Calu3 (cell line): ENCODE measurements around the gene ACACA. TPM values are rescaled to one million over a fixed set of nuclear protein-coding genes. Genes with fewer than 3 reads are reported as not detected.

Experiments used
- BruUV-seq: library from RNA; stranded (reverse); fragments of 400-500 nt; replicated peaks from 2 replicates; lab custom pipeline; 2021; lab: Mats Ljungman, UMichigan
- CTCF ChIA-PET: fragments of 300-600 bp; sonication (Branson Sonifier 250); formaldehyde crosslinking; loops from one replicate; lab custom pipeline; 2022; ENCODE audit warnings: antibody characterized with exemption; lab: Charles Lee
- DNase-seq: peaks from one replicate; pipeline ENCODE4 v3.0.0; 2022
- H3K27ac Mint-ChIP-seq: one replicate; pipeline ENCODE4 v1.8.0; 2022; ENCODE audit warnings: mixed read lengths; ENCODE audit not compliant: unreplicated experiment
- H3K27me3 Mint-ChIP-seq: one replicate; pipeline ENCODE4 v1.8.0; 2022; ENCODE audit warnings: mixed read lengths; ENCODE audit not compliant: unreplicated experiment
- H3K36me3 Mint-ChIP-seq: one replicate; pipeline ENCODE4 v1.8.0; 2022; ENCODE audit warnings: mild to moderate bottlenecking, moderate library complexity, mixed read lengths; ENCODE audit not compliant: insufficient read depth, unreplicated experiment
- H3K4me1 Mint-ChIP-seq: one replicate; pipeline ENCODE4 v1.8.0; 2022; ENCODE audit warnings: mild to moderate bottlenecking, low read depth, mixed read lengths; ENCODE audit not compliant: unreplicated experiment
- H3K4me3 Mint-ChIP-seq: one replicate; pipeline ENCODE4 v1.8.0; 2022; ENCODE audit warnings: mild to moderate bottlenecking, low read depth, moderate library complexity, mixed read lengths; ENCODE audit not compliant: unreplicated experiment
- H3K9me3 Mint-ChIP-seq: one replicate; pipeline ENCODE4 v1.8.0; 2022; ENCODE audit warnings: low read depth, mixed read lengths; ENCODE audit not compliant: unreplicated experiment
- CTCF ChIP-seq: fragments of 200-600 bp; IDR thresholded peaks from one replicate; pipeline ENCODE4 v1.8.0; 2022; ENCODE audit warnings: antibody characterized with exemption; ENCODE audit not compliant: unreplicated experiment
- intact Hi-C: fragments of 100-400 bp; cut with micrococcal nuclease; formaldehyde crosslinking; loops from one replicate; pipeline ENCODE4 v1.10.0; 2022; ENCODE audit not compliant: unreplicated experiment
- total RNA-seq: library from RNA; stranded (reverse); gene quantifications from 2 replicates; pipeline ENCODE4 v1.2.3, GENCODE V29; 2022

Gene ACACA
- total RNA-seq, 1 experiment from 2014 or later = 392 TPM

DNA sequence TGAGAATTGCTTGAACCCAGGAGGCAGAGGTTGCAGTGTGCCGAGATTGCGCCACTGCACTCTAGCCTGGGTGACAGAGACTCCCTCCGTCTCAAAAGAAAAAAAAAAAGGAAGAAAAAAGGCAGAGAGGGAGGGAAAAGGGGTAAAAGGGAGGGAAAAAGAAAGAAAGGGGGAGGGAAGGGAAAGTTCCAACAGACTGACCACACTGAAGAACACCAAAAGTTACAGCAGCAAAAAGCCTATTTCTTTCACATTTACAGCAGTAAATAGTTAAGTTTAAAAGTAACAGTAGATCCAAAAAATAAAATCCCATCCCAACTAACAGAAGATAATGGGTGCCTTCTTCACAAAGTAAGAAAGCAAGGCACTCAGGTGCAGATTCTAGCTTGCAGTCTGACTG is 67.8 kb downstream of the ACACA start:
- CTCF ChIA-PET = interaction anchor here (2.7 kb wide), 1 partner anchor 35 kb away, joined by 13 read pairs; no protein-coding TSS in a partner anchor
- Mint-ChIP-seq H3K27me3 (no peaks in the 10 kb centered on the region), H3K4me1 (no peaks in the 10 kb centered on the region), H3K27ac (no peak overlapping the region), H3K36me3 (peaks cover 53% of the 10 kb centered on the region), H3K4me3 (no peak overlapping the region), H3K9me3 (no peaks in the 10 kb centered on the region)
- intact Hi-C loops = no loop called here
- no peak for TF ChIP-seq CTCF
- no peak for DNase-seq
- BruUV-seq = no TSS peak

DNA sequence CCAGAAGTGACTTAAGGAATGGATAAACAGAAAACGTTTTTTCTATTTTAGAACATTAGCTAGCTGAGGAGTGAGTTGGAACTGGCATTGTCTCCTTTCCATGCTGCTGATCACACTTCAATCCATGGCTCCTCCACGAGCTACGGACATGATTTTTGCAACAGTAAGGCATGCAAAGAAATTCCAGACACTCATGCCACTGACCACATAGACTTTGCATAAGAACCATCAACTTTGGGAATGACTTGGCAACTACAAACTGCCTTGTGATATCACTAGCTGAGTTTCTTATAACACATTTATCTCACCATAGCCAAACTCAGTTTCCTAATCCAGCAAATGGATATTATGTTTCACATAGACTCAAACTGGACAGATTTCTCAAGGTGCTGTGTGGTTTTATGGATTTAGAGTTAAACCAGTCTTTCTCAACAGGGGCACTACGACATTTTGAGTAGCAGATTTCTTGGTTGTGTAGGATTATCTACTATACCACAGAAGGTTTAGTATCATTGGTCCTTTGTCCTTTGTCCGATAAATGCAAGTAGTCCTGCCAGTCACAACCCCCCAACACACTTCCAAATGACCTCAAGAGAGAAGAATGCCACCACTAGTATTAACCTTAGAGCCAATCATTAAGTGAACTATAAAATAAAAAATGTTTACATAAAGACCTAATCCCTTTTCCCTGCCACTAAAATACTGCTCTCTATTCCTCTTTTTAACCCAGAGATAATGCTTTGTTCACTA is 79.1 kb downstream of the ACACA start:
- Mint-ChIP-seq H3K9me3 (no peaks in the 10 kb centered on the region), H3K4me3 (no peak overlapping the region), H3K27ac (no peak overlapping the region), H3K36me3 (peaks cover 66% of the 10 kb centered on the region), H3K4me1 (peaks cover 17% of the 10 kb centered on the region), H3K27me3 (no peaks in the 10 kb centered on the region)
- DNase-seq = no peak
- TF ChIP-seq CTCF = no peak
- no TSS peak for BruUV-seq
- CTCF ChIA-PET = interaction anchor here (0.5 kb wide), 1 partner anchor 14 kb away, joined by 4 read pairs; no protein-coding TSS in a partner anchor
- intact Hi-C loops = no loop called here

GRCh38 chr17:37322826-37323561 is 83.6 kb downstream of the ACACA start:
- no peaks in the 10 kb centered on the region for H3K27me3 Mint-ChIP-seq
- CTCF ChIA-PET = interaction anchor here (0.6 to 1.1 kb wide), 4 partner anchors 13 to 52 kb away, joined by 3 to 6 read pairs (median 4); no protein-coding TSS in a partner anchor
- intact Hi-C loops = no loop called here
- peaks cover 50% of the 10 kb centered on the region for H3K36me3 Mint-ChIP-seq
- TF ChIP-seq CTCF = no peak
- DNase-seq = no peak
- H3K4me1 Mint-ChIP-seq = peaks cover 6% of the 10 kb centered on the region
- H3K27ac Mint-ChIP-seq = no peak overlapping the region
- BruUV-seq = no TSS peak
- H3K4me3 Mint-ChIP-seq = no peak overlapping the region
- H3K9me3 Mint-ChIP-seq = no peaks in the 10 kb centered on the region

DNA sequence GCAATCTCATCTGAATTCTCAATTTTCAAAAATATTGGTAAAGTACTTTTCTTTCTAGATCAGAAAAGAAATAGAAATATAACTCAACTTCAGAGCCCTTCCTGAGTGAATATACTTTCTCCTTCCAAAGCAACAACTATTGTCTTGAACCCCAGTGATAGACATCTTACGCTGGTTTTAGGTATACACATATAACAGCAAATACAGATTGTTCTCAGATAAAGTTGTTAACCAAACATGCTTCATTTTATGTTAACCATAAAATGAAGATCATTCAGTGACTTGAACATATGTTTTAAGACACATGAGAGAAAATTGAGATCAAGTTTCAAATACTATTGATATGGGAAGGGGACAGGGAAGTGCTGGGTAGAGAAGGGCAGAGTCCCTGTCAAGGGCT is 84.5 kb downstream of the ACACA start:
- no peaks in the 10 kb centered on the region for H3K9me3 Mint-ChIP-seq

More for the DNA sequence above, 84.5 kb downstream of the ACACA start:
- intact Hi-C loops = no loop called here
- no peak overlapping the region for H3K4me3 Mint-ChIP-seq
- DNase-seq = no peak
- BruUV-seq = no TSS peak
- H3K27ac Mint-ChIP-seq = no peak overlapping the region
- CTCF ChIA-PET = interaction anchor here (0.6 to 0.7 kb wide), 5 partner anchors 42 to 793 kb away, joined by 3 to 6 read pairs (median 3); no protein-coding TSS in a partner anchor
- no peaks in the 10 kb centered on the region for H3K4me1 Mint-ChIP-seq
- TF ChIP-seq CTCF = no peak
- peaks cover 44% of the 10 kb centered on the region for H3K36me3 Mint-ChIP-seq
- no peaks in the 10 kb centered on the region for H3K27me3 Mint-ChIP-seq
